K562 (cell line): ENCODE measurements around the gene DNAJB4. TPM values are rescaled to one million over a fixed set of nuclear protein-coding genes. Genes with fewer than 3 reads are reported as not detected.

Experiments
- ARID1B ChIP-seq: fragments of 450-650 bp; IDR thresholded peaks from 2 replicates; pipeline ENCODE4 v1.6.1; 2016; ENCODE audit warnings: antibody characterized with exemption, mild to moderate bottlenecking, inconsistent platforms
- CHD2 ChIP-seq: IDR thresholded peaks from 2 replicates; pipeline ENCODE4 v1.6.1; 2011; ENCODE audit warnings: low read depth, low read length
- CTBP1 ChIP-seq: fragments of 450-650 bp; IDR thresholded peaks from 2 replicates; pipeline ENCODE4 v1.6.1; 2016; ENCODE audit warnings: borderline replicate concordance
- EP400 ChIP-seq: fragments of 450-650 bp; IDR thresholded peaks from 2 replicates; pipeline ENCODE4 v1.6.1; 2017; ENCODE audit warnings: antibody characterized with exemption, mild to moderate bottlenecking, moderate library complexity
- GABPA ChIP-seq: fragments of 200-800 bp; sonication (Bioruptor generic); conservative IDR thresholded peaks from 2 replicates; pipeline ENCODE4 v1.6.1; 2016; ENCODE audit warnings: low read depth, missing genetic modification characterization, missing compliant biosample characterization
- GATAD2B ChIP-seq: fragments of 450-650 bp; IDR thresholded peaks from 2 replicates; pipeline ENCODE4 v1.6.1; 2017; ENCODE audit warnings: mild to moderate bottlenecking, borderline replicate concordance
- HDAC1 ChIP-seq, 2 experiments: fragments of 450-650 bp; IDR thresholded peaks; 2 replicates each; pipeline ENCODE4 v1.6.1; 2016 to 2017; ENCODE audit warnings: inconsistent platforms in 1 of 2, mild to moderate bottlenecking in 1 of 2, moderate library complexity in 1 of 2
- HIVEP1 ChIP-seq: fragments of 250-450 bp; sonication (Bioruptor Pico); IDR thresholded peaks from 2 replicates; pipeline ENCODE4 v1.4.0; 2020; ENCODE audit warnings: mild to moderate bottlenecking
- HNRNPL ChIP-seq: fragments of 200-400 bp; formaldehyde crosslinking; IDR thresholded peaks from 2 replicates; pipeline ENCODE4 v1.6.1; 2017; ENCODE audit warnings: low read depth, mild to moderate bottlenecking, low read length
- HNRNPUL1 ChIP-seq: fragments of 200-400 bp; formaldehyde crosslinking; IDR thresholded peaks from 2 replicates; pipeline ENCODE4 v1.6.1; 2017; ENCODE audit warnings: low read length
- KLF1 ChIP-seq: fragments of 450-650 bp; IDR thresholded peaks from 2 replicates; pipeline ENCODE4 v1.6.1; 2016; ENCODE audit warnings: missing genetic modification characterization, missing compliant biosample characterization
- MTA1 ChIP-seq: fragments of 450-650 bp; IDR thresholded peaks from 2 replicates; pipeline ENCODE4 v1.6.1; 2017; ENCODE audit warnings: borderline replicate concordance
- NR0B1 ChIP-seq: fragments of 450-650 bp; IDR thresholded peaks from one replicate; pipeline ENCODE4 v1.6.1; 2018; ENCODE audit warnings: mild to moderate bottlenecking, moderate library complexity; ENCODE audit not compliant: partially characterized antibody
- POLR2G ChIP-seq: fragments of 200-400 bp; formaldehyde crosslinking; IDR thresholded peaks from 2 replicates; pipeline ENCODE4 v1.6.1; 2017; ENCODE audit warnings: low read depth, mild to moderate bottlenecking, antibody characterized with exemption, low read length, moderate library complexity
- RAD51 ChIP-seq: fragments of 450-650 bp; IDR thresholded peaks from 2 replicates; pipeline ENCODE4 v1.7.1; 2016; ENCODE audit warnings: low read depth, mild to moderate bottlenecking, borderline replicate concordance
- RBM22 ChIP-seq: fragments of 200-400 bp; formaldehyde crosslinking; IDR thresholded peaks from 2 replicates; pipeline ENCODE4 v1.6.1; 2018; ENCODE audit warnings: low read length, low read depth; ENCODE audit not compliant: poor library complexity, severe bottlenecking
- TEAD4 ChIP-seq, 2 experiments: sonication (generic) in 1 of 2; formaldehyde crosslinking in 1 of 2; IDR thresholded peaks; 2 replicates each; pipeline versions ENCODE4 v1.6.1 to v1.8.0; 2012 to 2022; ENCODE audit warnings: borderline replicate concordance in 1 of 2, inconsistent platforms in 1 of 2, low read length in 1 of 2, mild to moderate bottlenecking in 1 of 2, missing genetic modification reagents in 1 of 2
- YBX1 ChIP-seq: fragments of 450-650 bp; IDR thresholded peaks from 2 replicates; pipeline ENCODE4 v1.7.1; 2016; ENCODE audit warnings: mild to moderate bottlenecking
- ZBTB17 ChIP-seq: fragments of 450-650 bp; formaldehyde crosslinking; IDR thresholded peaks from 2 replicates; pipeline ENCODE4 v1.4.0; 2020; ENCODE audit warnings: mild to moderate bottlenecking
- ZC3H11A ChIP-seq: IDR thresholded peaks from 2 replicates; pipeline ENCODE4 v1.6.1; 2012; ENCODE audit warnings: low read depth, low read length, improper control_type of control experiment
- ZNF146 ChIP-seq: IDR thresholded peaks from one replicate; pipeline ENCODE4 v1.6.1; 2018; ENCODE audit warnings: missing compliant biosample characterization; ENCODE audit not compliant: unreplicated experiment
- ZNF639 ChIP-seq, 2 experiments: fragments of 200-800 bp in 1 of 2; sonication (Bioruptor generic) in 1 of 2; sonication (generic) in 1 of 2; formaldehyde crosslinking in 1 of 2; IDR thresholded peaks in 1 of 2; conservative IDR thresholded peaks in 1 of 2; 2 replicates each; pipeline versions ENCODE4 v1.5.0 to v1.6.1; 2016 to 2020; ENCODE audit warnings: missing compliant biosample characterization in 1 of 2, missing genetic modification characterization in 1 of 2, missing genetic modification reagents in 1 of 2
- polyA plus RNA-seq, 8 experiments: library from polyadenylated mRNA; depleted of rRNA in 4 of 8; stranded (reverse) in 5 of 8; unstranded in 3 of 8; fragments of >200 nt; fragmentation: Nextera tagmentation in 2 of 8; fragmentation: Illumina TruSeq in 1 of 8; extraction: Ambion mirVana in 2 of 8; extraction: Trizol in 1 of 8; gene quantifications; 2 replicates each; pipeline versions ENCODE4 v1.2.1 to v1.2.3, GENCODE V29; 2011 to 2014; ENCODE audit warnings: inconsistent platforms in 1 of 8, missing spikeins in 1 of 8
- total RNA-seq, 7 experiments: library from RNA; depleted of rRNA in 6 of 7; stranded (reverse); fragments of >200 nt in 6 of 7; fragmentation: Illumina TruSeq in 2 of 7; extraction: Trizol in 2 of 7; gene quantifications; 2 replicates each; pipeline versions ENCODE4 v1.2.1 to v1.2.3, GENCODE V29; 2011 to 2021; ENCODE audit warnings: low replicate concordance in 1 of 7
- TF ChIP-seq, protein P1 (sequence below): IDR thresholded peaks from 2 replicates; pipeline ENCODE4 v1.6.1; 2011; ENCODE audit not compliant: insufficient read length; ENCODE audit errors: extremely low read depth
- TF ChIP-seq, protein P2 (sequence below): fragments of 250-450 bp; sonication (Bioruptor Pico); IDR thresholded peaks from 2 replicates; pipeline ENCODE4 v1.4.0; 2020; ENCODE audit warnings: mild to moderate bottlenecking

The DNAJB4 gene
- total and polyA plus RNA-seq, 9 of the 15 experiments (the other 6 are each of a cell fraction or from before 2014, with no cell fraction given): 8.5 to 27.7 (median 19.8) TPM

DNA sequence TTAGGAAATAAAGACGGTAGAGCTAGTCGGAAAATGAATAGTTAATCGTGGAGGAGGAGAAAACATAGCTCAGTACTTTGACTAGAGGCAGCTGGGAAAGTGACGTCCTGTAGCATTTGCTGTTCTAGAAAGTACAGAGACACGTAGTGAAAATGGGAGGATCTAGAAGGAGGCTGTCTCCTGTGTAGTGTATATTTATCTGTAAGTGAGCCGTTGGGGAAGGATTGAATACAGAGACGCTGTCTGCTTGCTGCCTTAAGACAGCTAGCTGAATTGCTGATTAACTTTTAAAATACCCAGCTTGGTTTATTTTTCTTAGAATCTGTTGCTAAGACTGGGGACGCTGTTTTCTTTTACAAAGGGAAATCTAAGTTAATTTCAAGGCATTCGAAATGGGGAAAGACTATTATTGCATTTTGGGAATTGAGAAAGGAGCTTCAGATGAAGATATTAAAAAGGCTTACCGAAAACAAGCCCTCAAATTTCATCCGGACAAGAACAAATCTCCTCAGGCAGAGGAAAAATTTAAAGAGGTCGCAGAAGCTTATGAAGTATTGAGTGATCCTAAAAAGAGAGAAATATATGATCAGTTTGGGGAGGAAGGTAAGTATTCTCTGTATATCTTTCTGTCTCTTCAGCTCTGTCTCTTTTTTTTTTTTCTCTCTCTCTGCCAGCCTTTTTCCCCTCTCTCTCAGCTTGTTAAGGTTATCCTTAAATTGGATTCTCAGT, at the start of gene DNAJB4 (continued):
- TF ChIP-seq, protein P1, sequence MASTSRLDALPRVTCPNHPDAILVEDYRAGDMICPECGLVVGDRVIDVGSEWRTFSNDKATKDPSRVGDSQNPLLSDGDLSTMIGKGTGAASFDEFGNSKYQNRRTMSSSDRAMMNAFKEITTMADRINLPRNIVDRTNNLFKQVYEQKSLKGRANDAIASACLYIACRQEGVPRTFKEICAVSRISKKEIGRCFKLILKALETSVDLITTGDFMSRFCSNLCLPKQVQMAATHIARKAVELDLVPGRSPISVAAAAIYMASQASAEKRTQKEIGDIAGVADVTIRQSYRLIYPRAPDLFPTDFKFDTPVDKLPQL: no peak
- TF ChIP-seq ARID1B: no peak
- no peak; the same call in 1 of the 2 replicates for TF ChIP-seq MTA1
- no peak for TF ChIP-seq ZC3H11A
- no peak for TF ChIP-seq RAD51
- no peak for TF ChIP-seq TEAD4 (IDR thresholded peaks at IDR 0.05; ENCODE audit: low read length)
- TF ChIP-seq TEAD4 (CRISPR knock-in tag; IDR thresholded peaks at IDR 0.05; ENCODE audit: borderline replicate concordance): no peak
- no peak for TF ChIP-seq EP400
- no peak for TF ChIP-seq HNRNPUL1
- TF ChIP-seq CHD2: no peak
- no peak for TF ChIP-seq HIVEP1 (CRISPR knock-in tag)
- TF ChIP-seq HDAC1 (IDR thresholded peaks at IDR 0.05): 0 out of 4 replicates have a peak, but pooled peaks of 1 of the 2 experiments have one; percentile 24
- TF ChIP-seq HNRNPL: no peak
- no peak for TF ChIP-seq ZNF146
- TF ChIP-seq GATAD2B: no peak
- no peak for TF ChIP-seq RBM22
- TF ChIP-seq YBX1: no peak
- TF ChIP-seq NR0B1: no peak
- no peak for TF ChIP-seq GABPA (tag)
- TF ChIP-seq ZNF639 (CRISPR knock-in tag; conservative IDR thresholded peaks at IDR 0.05 in 1 of 2, IDR thresholded peaks at IDR 0.05 in 1 of 2): peak in 1 of 2 experiments; percentile 34; a peak in 1 of 4 replicates
- TF ChIP-seq, protein P2, sequence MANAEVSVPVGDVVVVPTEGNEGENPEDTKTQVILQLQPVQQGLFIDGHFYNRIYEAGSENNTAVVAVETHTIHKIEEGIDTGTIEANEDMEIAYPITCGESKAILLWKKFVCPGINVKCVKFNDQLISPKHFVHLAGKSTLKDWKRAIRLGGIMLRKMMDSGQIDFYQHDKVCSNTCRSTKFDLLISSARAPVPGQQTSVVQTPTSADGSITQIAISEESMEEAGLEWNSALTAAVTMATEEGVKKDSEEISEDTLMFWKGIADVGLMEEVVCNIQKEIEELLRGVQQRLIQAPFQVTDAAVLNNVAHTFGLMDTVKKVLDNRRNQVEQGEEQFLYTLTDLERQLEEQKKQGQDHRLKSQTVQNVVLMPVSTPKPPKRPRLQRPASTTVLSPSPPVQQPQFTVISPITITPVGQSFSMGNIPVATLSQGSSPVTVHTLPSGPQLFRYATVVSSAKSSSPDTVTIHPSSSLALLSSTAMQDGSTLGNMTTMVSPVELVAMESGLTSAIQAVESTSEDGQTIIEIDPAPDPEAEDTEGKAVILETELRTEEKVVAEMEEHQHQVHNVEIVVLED (CRISPR knock-in tag): no peak
- TF ChIP-seq KLF1: no peak
- TF ChIP-seq POLR2G: no peak
- TF ChIP-seq ZBTB17 (CRISPR knock-in tag): no peak
- TF ChIP-seq CTBP1: no peak
